Posterior cingulate gyrus (tissue), 11 donors: Measurements from ENCODE around the gene TMEM258.

ENCODE experiments used
- DNase-seq, 10 donors: peaks; one replicate each; pipeline versions ENCODE4 v3.0.0 to v3.0.0-alpha.2; 2020 to 2021; ENCODE audit warnings: mixed read lengths in 3 of 10
- intact Hi-C: fragments of 100-400 bp; cut with DNase I; formaldehyde crosslinking; loops from one replicate; pipeline ENCODE4 v1.15.1; 2023

Gene TMEM258

GRCh38 chr11:61792310-61793082 is at the start of gene TMEM258, which contains the start of gene FEN1:
Gene TMEM258 (minus strand): TSS chr11:61792599. CDS start chr11:61792558, 41 bp downstream.
Gene FEN1 (plus strand): TSS chr11:61792911. CDS start chr11:61795362, 2,451 bp downstream.
- DNase-seq = peak; percentile 87 to 99 (median 94)
- intact Hi-C loops = no loop called here

GRCh38 chr11:61841636-61842527 is 49.5 kb upstream of the TMEM258 start:
- DNase-seq = peak in 7 of 10 donors; percentile 29 to 85 (median 50)
- intact Hi-C loops = no loop called here

- DNase-seq = peak in 2 of 10 donors; percentile 17 to 66
- intact Hi-C loops = no loop called here
Measured at GRCh38 chr11:61840371-61840770, 48.0 kb upstream of the TMEM258 start.

GRCh38 chr11:61839742-61840141 is 47.3 kb upstream of the TMEM258 start:
- intact Hi-C loops = no loop called here

GRCh38 chr11:61838921-61839320 is 46.5 kb upstream of the TMEM258 start:
- DNase-seq = peak in 1 of 10 donors; percentile 41

More at GRCh38 chr11:61839742-61840141, 47.3 kb upstream of the TMEM258 start:
- peak in 1 of 10 donors; percentile 5 for DNase-seq

GRCh38 chr11:61838501-61838900 is 46.1 kb upstream of the TMEM258 start:
- intact Hi-C loops = no loop called here
- DNase-seq = peak in 2 of 10 donors; percentile 27 to 39

More at GRCh38 chr11:61838921-61839320, 46.5 kb upstream of the TMEM258 start:
- intact Hi-C loops = no loop called here

- intact Hi-C loops = no loop called here
- peak in 2 of 10 donors; percentile 49 to 71 for DNase-seq
Measured at GRCh38 chr11:61837411-61838005, 45.1 kb upstream of the TMEM258 start.

GRCh38 chr11:61836193-61836592 is 43.8 kb upstream of the TMEM258 start:
- intact Hi-C loops = no loop called here
- DNase-seq = peak in 2 of 10 donors; percentile 34 to 50

GRCh38 chr11:61834278-61835048 is 42.1 kb upstream of the TMEM258 start:
- DNase-seq = peak in 4 of 10 donors; percentile 33 to 90 (median 55)
- intact Hi-C loops = no loop called here

GRCh38 chr11:61833926-61834277 is 41.5 kb upstream of the TMEM258 start:
- intact Hi-C loops = no loop called here
- peak in 1 of 10 donors; percentile 65 for DNase-seq

GRCh38 chr11:61833471-61833870 is 41.1 kb upstream of the TMEM258 start:
- peak in 5 of 10 donors; percentile 39 to 90 (median 86) for DNase-seq
- intact Hi-C loops = no loop called here

- peak in 3 of 10 donors; percentile 42 to 58 (median 43) for DNase-seq
- intact Hi-C loops = no loop called here
Measured at GRCh38 chr11:61832754-61833153, 40.4 kb upstream of the TMEM258 start.

- intact Hi-C loops = no loop called here
- DNase-seq = no peak
Measured at GRCh38 chr11:61832207-61832606, 39.8 kb upstream of the TMEM258 start.

GRCh38 chr11:61830237-61831105 is 38.1 kb upstream of the TMEM258 start:
- DNase-seq = no peak
- intact Hi-C loops = no loop called here

- DNase-seq = no peak
- intact Hi-C loops = no loop called here
Measured at GRCh38 chr11:61829806-61830205, 37.4 kb upstream of the TMEM258 start.

- DNase-seq = peak in 8 of 10 donors; percentile 21 to 92 (median 50)
- intact Hi-C loops = no loop called here
Measured at GRCh38 chr11:61828629-61829407, 36.4 kb upstream of the TMEM258 start.

GRCh38 chr11:61828379-61828628 is 35.9 kb upstream of the TMEM258 start:
- no peak for DNase-seq
- intact Hi-C loops = no loop called here
